NCI-H460 (cell line): ENCODE data around the gene GLB1L3. TPM values are rescaled to one million over a fixed set of nuclear protein-coding genes. Genes with fewer than 3 reads are reported as not detected.
"Not testable (repeated sequence)": the region's sequence is repeated elsewhere in the genome, so short reads cannot be mapped to it uniquely, and the experiment has no call there.

Experiments used
- DNase-seq: peaks from one replicate; pipeline ENCODE4 v3.0.0-alpha.2; 2016; ENCODE audit warnings: low read depth; ENCODE audit errors: extremely low read depth
- total RNA-seq: library from RNA; depleted of rRNA; stranded (reverse); fragments of >200 nt; shearing (Covaris generic); gene quantifications from 2 replicates; pipeline ENCODE4 v1.2.3, GENCODE V29; 2014

GLB1L3 gene
- total RNA-seq, 1 experiment from 2014 or later, result 0.54 TPM

DNA sequence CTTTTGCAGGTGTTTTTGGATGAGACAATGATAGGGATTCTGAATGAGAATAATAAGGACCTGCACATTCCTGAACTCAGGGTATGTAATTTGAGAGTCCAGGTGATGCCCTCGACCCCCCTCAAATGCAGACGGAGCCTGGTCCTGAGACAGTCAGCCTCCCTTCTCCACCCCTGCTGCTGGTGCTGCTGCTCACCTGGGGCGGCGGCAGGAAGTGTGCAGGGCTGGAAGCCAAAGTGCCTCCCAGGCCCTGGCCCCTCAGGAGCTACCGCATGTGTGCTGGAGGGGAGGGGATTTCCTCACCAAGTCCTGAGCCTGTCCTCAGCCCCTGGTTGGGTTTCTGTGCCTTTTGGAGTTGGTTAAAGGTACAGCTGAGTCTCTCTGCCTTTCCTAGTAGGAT is 36.6 kb downstream of the GLB1L3 start:
- no peak for DNase-seq

DNA sequence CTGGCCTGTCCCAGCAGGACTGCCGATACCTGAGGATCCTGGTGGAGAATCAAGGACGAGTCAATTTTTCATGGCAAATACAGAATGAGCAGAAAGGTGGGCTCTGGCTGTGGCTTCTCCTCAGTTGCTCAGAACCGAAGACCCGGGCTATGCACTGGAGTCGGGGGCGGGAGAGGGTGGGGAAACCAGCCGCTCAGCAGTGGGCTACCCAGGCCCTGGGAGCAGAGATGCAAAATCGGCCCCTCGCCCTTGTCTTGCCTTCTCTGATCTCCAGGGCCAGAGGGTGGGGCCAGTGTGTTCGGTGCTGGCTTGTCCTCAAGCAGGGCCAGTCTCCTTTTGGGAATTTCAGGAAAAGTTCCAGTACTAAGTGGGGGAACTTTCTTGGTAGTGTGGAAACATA is 37.2 kb downstream of the GLB1L3 start:
- no peak for DNase-seq

DNA sequence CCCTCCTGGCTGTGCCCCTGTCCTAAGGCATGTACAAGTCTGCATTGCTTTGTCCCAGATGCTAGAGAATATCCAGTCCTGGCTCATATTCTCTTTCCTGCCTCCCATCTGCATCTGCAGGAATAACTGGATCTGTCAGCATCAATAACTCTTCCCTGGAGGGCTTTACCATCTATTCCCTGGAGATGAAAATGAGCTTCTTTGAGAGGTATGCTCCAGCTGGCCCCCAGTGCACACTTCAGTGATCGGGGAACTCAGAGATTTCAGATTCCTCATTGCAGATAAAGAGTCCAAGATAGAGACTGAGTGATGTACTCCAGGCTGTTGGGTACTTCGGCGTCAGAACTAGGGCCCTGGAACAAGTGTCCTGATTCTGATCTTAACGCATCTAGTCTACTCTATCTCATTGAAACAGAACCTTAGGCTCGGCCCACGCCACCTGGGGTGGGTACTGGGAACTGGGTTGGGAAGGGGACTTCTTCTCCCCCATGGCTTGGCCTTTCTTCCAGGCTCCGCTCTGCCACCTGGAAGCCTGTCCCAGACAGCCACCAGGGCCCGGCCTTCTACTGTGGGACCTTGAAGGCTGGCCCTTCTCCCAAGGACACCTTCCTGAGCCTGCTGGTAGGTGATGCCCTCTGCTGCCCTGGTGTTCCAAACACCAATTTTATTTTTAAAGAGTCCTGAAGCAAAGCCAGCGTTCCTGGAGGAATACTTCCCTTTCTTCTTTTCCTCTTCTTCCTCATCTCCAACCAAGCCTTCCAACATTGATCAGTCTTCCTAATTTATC is 37.8 kb downstream of the GLB1L3 start:
- DNase-seq, result no peak

DNA sequence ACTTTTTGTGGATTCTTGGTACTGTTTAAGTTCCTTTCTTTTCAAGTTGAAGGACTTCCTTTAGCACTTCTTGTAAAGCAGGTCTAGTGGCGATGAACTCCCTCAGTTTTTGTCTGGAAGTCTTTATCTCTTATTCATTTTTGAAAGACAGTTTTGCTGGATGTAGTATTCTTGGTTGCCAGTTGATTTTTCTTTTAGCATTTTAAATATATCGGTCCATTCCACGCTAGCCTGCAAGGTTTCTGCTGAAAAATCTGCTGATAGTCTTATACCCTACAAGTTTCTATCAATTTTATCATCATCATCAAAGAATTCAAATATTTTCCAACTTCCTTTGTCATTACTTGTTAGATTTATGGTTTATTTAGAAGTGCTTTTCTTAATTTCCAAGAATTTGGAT is 40.9 kb downstream of the GLB1L3 start:
- no peak for DNase-seq

DNA sequence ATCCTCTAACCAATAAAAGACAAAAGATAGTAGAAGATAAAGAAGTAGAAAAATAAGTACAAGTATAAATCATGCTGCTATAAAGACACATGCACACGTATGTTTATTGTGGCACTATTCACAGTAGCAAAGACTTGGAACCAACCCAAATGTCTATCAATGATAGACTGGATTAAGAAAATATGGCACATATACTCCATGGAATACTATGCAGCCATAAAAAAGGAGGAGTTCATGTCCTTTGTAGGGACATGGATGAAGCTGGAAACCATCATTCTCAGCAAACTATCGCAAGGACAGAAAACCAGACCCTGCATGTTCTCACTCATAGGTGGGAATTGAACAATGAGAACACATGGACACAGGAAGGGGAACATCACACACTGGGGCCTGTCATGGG is 45.2 kb downstream of the GLB1L3 start:
- not testable (repeated sequence) for DNase-seq

DNA sequence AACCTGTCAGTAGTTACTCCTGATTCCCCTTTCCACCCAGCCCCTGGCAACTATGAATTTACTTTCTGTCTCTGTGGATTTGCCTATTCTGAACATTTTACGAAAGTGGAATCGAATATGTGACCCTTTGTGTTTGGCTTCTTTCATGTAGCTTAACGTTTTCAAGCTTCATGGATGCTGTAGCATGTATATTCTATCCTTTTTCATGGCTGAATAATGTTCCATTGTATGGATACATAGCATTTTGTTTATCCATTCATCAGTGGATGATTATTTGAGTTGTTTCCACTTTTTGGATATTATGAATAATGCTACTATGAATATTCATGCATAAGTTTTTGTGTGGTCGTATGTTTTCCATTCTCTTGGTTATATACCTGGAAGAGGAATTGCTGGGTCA is 46.4 kb downstream of the GLB1L3 start:
- no peak for DNase-seq

DNA sequence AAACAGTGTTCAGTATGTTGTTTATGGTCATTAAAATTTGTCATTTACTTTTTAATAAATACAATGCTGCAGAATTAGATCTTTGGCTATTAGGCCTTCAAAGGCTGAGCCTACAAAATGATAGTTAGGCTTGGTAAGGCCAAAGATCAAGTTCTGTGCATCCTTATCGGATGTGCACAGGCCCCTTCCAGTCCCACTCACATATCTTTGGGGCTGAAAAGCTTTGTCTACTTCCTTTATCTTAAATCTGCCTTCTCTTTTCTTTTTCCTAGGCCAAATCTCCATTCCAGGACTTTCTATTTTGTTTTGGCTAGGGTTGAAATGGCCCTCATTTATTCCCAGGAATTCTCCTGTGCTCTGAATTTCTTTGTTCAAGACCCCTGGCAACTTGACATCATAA is 52.3 kb downstream of the GLB1L3 start:
- no peak for DNase-seq

DNA sequence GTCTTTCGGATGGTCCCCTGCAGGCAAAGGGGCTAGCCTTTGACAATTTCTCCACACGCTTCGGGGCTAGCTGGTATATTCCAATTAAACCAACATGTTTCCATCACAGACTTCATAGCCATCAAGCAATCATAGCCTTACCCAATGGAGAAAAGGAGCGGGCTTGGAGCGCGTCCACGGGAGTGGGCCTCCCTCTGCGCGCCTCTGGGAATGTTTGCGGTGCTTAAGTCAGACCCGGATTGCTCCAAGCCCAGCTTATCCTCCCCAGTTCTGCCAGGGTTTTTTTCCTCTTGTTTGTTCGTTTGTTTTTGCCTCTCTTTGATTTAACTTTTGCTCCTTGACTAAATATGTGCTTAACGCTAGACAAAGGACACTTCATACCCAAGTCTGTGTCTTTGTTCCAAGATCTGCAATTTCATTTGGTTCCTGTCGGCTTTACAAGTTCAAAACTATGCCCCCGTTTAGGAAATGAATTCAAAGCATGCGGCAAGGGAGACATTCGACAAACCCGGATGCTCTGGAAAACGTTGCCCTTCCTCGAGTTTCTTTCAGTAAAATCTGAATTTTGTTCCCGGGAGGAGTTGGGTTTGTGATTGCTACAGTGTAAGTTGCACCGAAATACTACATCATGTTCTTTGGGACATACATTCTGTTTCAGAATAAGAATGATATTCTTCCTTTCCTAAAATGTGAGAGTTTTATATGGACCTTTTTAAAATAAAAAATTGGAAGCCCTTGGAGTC is 54.6 kb downstream of the GLB1L3 start:
- no peak for DNase-seq

DNA sequence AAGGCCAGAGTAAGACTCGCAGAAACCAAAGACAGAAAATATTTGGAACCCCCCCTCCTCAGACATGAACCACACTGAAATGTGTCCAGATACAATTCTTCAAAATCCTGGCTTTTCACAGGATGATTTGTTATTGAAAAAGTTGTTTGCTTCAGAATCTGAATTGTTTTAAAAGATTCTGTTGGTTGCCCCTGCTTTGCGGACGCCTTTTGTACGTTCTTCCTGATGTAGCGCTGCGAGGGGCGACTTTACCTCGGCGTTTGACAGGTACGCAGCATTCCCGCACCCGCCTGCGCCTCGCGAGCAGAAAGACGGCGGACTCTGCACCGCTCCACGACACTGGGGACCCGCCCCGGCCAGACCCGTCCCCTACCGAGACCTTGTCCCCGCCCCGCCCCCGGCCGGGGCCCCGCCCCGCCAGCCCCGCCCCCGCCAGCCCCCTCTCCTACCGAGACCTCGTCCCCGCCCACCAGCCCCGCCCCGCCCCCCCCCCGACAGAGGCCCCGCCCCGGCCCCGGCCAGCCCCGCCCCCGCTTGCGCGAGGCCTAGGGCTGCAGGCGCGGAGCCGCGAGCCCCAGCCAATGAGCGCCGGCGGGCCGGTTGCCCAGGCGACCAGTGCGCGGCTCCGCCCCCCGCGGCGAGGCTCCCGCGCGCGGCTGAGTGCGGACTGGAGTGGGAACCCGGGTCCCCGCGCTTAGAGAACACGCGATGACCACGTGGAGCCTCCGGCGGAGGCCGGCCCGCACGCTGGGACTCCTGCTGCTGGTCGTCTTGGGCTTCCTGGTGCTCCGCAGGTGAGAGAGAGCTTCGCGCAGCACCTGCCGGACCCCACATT is 55.4 kb downstream of the GLB1L3 start, which contains the start of gene GLB1L2:
TSS of gene GLB1L2 (plus strand) at position 635 of the 835 bp plus-strand sequence. CDS start at position 709, 74 bp downstream.
- DNase-seq, result peak; percentile 53

DNA sequence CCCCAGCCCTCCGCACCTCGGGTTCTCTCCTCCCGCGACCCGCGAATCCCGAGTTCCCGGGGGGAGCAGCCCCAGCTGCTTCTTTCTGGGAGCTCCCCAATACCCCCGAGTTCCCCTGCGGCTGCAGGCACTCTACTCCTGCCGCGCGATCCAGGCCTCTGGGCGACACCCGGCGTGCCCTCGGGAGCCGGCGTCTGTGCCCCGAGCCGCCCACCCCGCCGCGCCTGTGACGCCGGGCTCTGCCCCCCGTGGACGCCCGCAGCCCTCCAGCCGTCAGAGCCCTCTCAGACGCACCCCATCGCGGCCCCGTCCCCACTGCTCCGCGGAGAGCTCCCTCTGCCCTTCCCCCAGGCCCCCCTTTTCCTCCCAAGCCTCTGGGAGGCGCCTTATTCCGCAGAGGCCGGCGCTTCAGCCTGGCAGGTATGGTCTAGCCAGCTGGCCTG is 56.0 kb downstream of the GLB1L3 start:
- peak; percentile 3 for DNase-seq

DNA sequence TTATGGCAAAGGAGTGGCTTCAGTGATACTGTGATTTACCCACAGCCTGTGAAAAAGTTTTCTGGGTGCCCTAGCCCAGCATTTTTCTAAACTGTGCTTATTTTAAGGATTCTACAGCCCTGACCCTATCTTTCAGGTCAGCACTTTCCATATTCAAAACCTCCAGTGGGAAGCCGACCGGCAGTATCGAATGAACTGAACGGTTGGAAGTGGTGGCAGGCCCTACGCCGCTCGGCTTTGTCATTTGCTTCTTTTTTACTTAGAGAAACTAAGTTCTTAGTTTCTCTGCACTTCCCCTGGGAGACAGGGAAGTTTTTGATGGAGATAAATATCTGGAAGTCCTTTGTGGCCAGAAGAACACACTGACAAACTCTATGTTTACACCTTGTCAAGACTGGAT is 56.6 kb downstream of the GLB1L3 start:
- no peak for DNase-seq

DNA sequence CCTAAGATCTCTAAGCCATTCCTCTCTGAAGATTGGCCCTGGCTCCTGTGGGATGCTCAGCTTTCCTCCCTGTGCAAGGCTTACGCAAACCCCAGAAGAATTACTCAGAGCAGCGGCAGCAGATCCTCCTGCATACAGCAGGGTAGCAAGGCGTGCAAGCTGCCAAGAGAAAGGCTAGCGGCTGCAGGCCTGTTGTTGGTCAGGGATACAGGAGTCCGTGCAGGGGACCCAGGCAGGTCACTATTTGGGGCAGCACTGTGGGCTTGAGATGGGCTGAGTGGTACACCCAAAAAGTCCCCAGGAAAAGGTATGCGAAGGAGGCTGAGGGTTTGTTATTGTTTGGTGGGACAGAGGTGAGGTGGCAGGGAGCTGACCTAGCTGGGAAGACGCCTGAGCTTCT is 57.1 kb downstream of the GLB1L3 start:
- DNase-seq, result no peak

DNA sequence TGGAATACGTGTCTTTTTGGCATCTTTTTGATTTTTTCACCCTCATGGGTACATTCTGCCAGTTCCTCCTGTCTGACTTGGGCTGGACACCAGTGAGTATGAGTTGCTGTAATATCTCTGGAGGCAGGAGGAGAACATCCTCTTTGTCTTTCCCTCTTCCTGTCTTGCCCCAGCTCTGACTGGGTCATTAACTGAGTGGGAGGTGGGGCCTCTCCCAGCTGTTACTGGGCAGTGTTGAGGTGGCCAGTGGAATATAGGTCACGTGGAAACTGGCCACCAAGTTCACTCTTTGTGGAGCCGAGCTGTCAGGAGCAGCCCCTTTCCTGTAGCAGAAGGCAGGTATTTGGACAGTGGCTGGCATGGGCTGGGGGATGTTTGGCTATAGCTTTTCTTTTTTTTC is 57.8 kb downstream of the GLB1L3 start:
- DNase-seq, result no peak

DNA sequence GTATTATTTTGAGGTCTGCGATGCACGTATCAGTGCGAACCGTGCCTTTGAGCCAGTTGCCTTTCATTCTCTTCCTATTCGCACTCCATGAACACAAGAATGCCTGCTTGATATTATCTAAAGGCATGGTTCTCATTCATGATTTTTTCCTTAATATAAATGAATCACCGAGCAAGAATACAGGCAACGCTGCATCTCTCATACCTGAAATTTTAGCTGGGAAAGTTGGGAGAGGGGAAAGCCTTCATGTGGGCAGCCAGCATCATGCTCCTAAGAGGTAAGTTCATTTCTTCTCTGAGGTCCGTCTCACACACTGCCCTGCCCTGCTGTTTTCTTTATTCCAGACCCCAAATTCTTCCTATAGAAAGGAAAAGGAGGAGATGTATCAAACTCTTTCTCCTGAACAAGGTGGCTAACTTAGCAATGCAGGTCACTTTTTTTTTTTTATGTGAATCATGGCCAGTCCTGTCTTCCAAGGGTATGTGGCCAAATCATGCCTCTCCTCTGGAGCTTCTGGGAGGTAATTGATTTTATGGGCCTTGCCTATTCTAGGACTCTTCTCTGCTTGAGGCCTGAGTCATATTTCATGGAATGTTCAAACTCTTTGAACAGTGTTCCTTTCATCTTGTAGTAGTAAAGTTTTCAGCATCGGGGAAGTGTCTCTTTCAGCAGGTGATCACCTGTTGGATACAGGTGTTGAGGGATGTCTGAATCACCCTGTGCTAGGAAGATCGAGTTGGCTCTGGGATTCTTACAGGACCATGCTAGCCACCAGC is 58.8 kb downstream of the GLB1L3 start:
- no peak for DNase-seq

DNA sequence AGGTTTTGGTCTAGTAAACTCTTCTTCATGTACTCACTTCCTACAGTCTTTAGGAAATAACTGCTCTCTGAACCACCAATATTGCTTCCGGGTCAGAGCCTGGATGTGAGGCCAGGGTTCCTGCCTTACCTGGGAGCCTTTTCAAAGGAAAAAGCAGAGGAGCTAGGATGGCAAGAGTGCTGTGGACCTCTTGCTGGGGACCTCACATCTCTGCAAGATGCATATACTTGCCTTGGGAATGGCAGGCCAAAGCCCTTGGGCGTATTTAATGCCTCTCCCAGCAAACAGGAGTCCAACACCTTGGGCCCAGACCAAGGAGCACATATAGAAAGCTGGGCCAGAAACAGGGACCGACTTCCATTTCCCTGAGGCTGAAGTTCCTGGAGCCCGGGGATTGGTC is 60.9 kb downstream of the GLB1L3 start:
- DNase-seq, result no peak

DNA sequence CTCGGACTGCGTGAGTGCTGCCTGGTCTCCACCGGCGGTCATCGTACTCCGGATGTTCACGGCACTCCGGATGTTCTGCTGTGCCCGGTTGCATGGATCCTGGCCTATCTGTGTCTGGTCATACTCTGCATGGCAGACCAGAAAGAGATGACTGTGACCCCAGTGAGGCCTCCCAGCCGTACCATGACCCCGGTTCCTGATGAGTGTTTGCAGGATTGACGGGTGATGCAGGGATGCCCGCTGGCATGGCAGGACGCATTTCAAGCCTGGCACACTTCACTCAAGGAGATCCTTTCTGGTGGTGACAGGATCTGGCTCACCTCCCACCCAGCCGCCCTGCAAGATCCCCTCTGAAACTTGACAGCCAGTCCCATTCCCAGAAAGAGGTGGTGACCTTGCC is 61.9 kb downstream of the GLB1L3 start:
- DNase-seq, result no peak

DNA sequence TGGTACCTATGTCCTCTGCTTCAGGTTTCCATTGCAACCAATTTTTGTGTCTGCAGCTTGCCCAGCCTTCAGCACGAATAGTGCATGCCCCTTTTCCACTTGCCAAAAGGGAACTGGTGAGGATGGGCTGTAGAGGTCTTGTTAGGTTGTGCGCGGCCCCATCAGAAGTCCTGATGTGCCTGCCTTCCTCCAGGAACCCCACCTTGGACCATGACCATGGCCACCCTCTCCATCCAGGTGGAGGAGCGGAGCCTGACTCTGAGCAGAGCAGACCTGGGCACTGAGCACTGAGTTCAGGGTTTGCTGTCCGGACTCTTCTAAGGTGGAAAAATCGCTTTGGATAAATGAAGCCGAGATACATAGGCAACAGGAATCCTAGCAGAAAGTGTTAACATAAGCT is 62.5 kb downstream of the GLB1L3 start:
- no peak for DNase-seq

DNA sequence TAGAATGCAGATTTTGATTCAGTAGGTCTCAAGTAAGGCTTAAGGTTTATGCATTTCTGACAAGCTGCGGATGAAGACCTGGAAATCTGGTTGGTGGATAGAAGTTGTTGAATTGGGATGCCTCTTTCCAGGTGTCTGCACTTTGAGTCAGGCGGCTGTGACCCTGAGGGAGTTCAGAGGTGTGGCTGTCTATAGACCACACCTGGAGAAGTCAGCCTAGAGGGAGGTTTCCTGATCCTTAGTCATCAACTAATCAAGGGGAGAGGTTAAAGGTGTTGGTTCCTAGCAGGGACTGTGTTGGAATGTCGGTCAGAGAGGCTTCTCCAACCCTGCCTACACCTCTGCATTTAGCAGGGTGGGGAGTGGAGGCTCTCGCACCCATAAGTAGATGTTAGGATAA is 63.6 kb downstream of the GLB1L3 start:
- no peak for DNase-seq

DNA sequence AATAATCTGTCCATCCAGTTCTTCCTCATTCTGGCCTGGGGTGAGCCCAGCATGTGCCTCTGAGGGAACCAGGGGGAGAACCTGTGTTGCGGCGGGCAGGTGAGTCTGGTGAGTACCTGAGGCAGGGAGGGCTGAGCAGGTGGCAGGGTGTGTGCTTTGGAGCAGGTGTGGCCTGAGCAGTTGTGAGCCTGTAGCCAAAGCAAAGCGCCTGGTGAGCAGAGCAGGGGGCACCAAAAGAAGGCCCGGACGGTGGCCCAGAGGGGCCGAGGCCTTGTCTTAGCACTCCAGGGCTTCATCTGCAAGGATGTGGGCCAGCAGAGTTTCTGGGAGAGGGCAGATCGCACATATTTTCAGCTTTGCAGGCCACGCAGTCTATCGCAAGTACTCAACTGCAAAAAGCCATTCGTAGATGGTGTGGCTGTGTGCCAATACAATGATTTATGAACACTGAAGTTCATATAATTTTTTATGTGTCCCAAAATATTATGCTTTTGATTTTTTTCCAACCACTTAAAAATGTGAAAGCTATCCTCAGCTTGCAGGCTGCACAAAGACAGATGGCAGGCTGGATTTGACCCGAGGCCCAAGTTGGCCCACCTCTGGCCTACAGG is 64.3 kb downstream of the GLB1L3 start:
- DNase-seq, result no peak
